HepG2 (cell line): ENCODE measurements around the gene VAMP4.

Source experiments
- AGO1 ChIP-seq: fragments of 200-400 bp; formaldehyde crosslinking; IDR thresholded peaks from 2 replicates; pipeline ENCODE4 v1.6.1; 2017; ENCODE audit warnings: mild to moderate bottlenecking, low read depth, low read length, moderate library complexity; ENCODE audit not compliant: poor library complexity, severe bottlenecking
- AGO2 ChIP-seq: fragments of 200-400 bp; formaldehyde crosslinking; optimal IDR thresholded peaks from 2 replicates; pipeline ENCODE3; 2017; ENCODE audit warnings: mild to moderate bottlenecking, low read depth, low read length, moderate library complexity
- CHD4 ChIP-seq: fragments of 200-600 bp; sonication (generic); IDR thresholded peaks from 2 replicates; pipeline ENCODE4 v1.7.0; 2017; ENCODE audit warnings: mild to moderate bottlenecking, low read length, borderline replicate concordance
- EP300 ChIP-seq, 3 experiments: sonication (generic) in 1 of 3; formaldehyde crosslinking in 1 of 3; IDR thresholded peaks; 2 replicates each; pipeline versions ENCODE4 v1.5.1 to v1.6.1; 2011 to 2020; ENCODE audit warnings: low read depth in 2 of 3, low read length in 2 of 3, borderline replicate concordance in 1 of 3, improper control_type of control experiment in 1 of 3, mild to moderate bottlenecking in 1 of 3, missing genetic modification reagents in 1 of 3, moderate library complexity in 1 of 3
- MBNL3 ChIP-seq: fragments of 250-450 bp; sonication (Bioruptor Pico); conservative IDR thresholded peaks from 2 replicates; pipeline ENCODE4 v1.8.0; 2022; ENCODE audit warnings: mild to moderate bottlenecking, inconsistent platforms
- TEAD2 ChIP-seq: sonication (generic); formaldehyde crosslinking; IDR thresholded peaks from 2 replicates; pipeline ENCODE4 v1.9.0; 2021; ENCODE audit warnings: missing genetic modification reagents
- TF ChIP-seq, protein P1 (sequence below): sonication (generic); formaldehyde crosslinking; IDR thresholded peaks from 2 replicates; pipeline ENCODE4 v1.4.0; 2020; ENCODE audit warnings: missing genetic modification reagents, borderline replicate concordance
- TF ChIP-seq, protein P2 (sequence below): sonication (generic); formaldehyde crosslinking; IDR thresholded peaks from 2 replicates; pipeline ENCODE4 v1.5.0; 2020; ENCODE audit warnings: mild to moderate bottlenecking, missing genetic modification reagents, borderline replicate concordance
- TF ChIP-seq, protein P3 (sequence below): sonication (generic); formaldehyde crosslinking; IDR thresholded peaks from 2 replicates; pipeline ENCODE4 v1.5.0; 2020; ENCODE audit warnings: mild to moderate bottlenecking, missing genetic modification reagents, moderate library complexity
- TF ChIP-seq, protein P4 (sequence below): sonication (generic); formaldehyde crosslinking; IDR thresholded peaks from 2 replicates; pipeline ENCODE4 v1.8.1; 2023; ENCODE audit warnings: mild to moderate bottlenecking, missing genetic modification reagents, borderline replicate concordance

DNA sequence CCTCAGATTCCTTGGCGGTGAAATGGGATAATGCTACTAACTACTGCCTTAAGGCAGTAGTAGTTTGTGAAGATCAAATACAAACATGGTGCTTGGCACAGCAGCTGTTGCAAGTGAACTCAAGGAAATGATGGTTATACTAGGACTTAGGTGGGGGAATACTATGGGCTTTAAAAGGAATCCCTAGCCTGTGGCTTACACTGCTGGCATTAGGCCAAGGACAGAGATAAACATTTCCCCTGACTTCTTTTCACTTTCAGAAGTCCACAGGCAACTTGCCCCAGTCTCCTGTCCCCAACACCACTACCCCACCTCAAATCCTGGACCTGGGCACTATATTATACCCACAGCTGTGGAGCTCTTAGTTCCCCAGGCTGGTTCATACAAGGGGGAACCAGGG is 13.1 kb upstream of the VAMP4 start:
- TF ChIP-seq, protein P1, sequence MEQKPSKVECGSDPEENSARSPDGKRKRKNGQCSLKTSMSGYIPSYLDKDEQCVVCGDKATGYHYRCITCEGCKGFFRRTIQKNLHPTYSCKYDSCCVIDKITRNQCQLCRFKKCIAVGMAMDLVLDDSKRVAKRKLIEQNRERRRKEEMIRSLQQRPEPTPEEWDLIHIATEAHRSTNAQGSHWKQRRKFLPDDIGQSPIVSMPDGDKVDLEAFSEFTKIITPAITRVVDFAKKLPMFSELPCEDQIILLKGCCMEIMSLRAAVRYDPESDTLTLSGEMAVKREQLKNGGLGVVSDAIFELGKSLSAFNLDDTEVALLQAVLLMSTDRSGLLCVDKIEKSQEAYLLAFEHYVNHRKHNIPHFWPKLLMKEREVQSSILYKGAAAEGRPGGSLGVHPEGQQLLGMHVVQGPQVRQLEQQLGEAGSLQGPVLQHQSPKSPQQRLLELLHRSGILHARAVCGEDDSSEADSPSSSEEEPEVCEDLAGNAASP, result no peak
- no peak for TF ChIP-seq TEAD2 (CRISPR knock-in tag)
- TF ChIP-seq, protein P2, sequence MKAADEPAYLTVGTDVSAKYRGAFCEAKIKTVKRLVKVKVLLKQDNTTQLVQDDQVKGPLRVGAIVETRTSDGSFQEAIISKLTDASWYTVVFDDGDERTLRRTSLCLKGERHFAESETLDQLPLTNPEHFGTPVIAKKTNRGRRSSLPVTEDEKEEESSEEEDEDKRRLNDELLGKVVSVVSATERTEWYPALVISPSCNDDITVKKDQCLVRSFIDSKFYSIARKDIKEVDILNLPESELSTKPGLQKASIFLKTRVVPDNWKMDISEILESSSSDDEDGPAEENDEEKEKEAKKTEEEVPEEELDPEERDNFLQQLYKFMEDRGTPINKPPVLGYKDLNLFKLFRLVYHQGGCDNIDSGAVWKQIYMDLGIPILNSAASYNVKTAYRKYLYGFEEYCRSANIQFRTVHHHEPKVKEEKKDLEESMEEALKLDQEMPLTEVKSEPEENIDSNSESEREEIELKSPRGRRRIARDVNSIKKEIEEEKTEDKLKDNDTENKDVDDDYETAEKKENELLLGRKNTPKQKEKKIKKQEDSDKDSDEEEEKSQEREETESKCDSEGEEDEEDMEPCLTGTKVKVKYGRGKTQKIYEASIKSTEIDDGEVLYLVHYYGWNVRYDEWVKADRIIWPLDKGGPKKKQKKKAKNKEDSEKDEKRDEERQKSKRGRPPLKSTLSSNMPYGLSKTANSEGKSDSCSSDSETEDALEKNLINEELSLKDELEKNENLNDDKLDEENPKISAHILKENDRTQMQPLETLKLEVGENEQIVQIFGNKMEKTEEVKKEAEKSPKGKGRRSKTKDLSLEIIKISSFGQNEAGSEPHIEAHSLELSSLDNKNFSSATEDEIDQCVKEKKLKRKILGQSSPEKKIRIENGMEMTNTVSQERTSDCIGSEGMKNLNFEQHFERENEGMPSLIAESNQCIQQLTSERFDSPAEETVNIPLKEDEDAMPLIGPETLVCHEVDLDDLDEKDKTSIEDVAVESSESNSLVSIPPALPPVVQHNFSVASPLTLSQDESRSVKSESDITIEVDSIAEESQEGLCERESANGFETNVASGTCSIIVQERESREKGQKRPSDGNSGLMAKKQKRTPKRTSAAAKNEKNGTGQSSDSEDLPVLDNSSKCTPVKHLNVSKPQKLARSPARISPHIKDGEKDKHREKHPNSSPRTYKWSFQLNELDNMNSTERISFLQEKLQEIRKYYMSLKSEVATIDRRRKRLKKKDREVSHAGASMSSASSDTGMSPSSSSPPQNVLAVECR (CRISPR knock-in tag), result no peak
- no peak for TF ChIP-seq EP300 (IDR thresholded peaks at IDR 0.05; ENCODE audit: low read depth in 2 of 2, low read length in 2 of 2)
- TF ChIP-seq EP300 (CRISPR knock-in tag; IDR thresholded peaks at IDR 0.05; ENCODE audit: borderline replicate concordance), result no peak
- TF ChIP-seq AGO1, result no peak
- no peak for TF ChIP-seq AGO2
- no peak for TF ChIP-seq CHD4
- no peak for TF ChIP-seq MBNL3 (CRISPR knock-in tag)
- TF ChIP-seq, protein P3, sequence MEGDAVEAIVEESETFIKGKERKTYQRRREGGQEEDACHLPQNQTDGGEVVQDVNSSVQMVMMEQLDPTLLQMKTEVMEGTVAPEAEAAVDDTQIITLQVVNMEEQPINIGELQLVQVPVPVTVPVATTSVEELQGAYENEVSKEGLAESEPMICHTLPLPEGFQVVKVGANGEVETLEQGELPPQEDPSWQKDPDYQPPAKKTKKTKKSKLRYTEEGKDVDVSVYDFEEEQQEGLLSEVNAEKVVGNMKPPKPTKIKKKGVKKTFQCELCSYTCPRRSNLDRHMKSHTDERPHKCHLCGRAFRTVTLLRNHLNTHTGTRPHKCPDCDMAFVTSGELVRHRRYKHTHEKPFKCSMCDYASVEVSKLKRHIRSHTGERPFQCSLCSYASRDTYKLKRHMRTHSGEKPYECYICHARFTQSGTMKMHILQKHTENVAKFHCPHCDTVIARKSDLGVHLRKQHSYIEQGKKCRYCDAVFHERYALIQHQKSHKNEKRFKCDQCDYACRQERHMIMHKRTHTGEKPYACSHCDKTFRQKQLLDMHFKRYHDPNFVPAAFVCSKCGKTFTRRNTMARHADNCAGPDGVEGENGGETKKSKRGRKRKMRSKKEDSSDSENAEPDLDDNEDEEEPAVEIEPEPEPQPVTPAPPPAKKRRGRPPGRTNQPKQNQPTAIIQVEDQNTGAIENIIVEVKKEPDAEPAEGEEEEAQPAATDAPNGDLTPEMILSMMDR, result no peak
- TF ChIP-seq, protein P4, sequence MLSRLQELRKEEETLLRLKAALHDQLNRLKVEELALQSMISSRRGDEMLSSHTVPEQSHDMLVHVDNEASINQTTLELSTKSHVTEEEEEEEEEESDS (CRISPR knock-in tag), result no peak
